ENCODE results near the gene EPHA10.
"Not testable (repeated sequence)": the region's sequence is repeated elsewhere in the genome, so short reads cannot be mapped to it uniquely, and the experiment has no call there.

The EPHA10 gene

GRCh38 chr1:37793773-37794371, 29.0 kb upstream of the EPHA10 start, which contains the start of gene MANEAL:
TSS of gene MANEAL (plus strand) at chr1:37793847. CDS start at chr1:37794183, 336 bp downstream.
- peak within 1 kb of the TSS; percentile 69 for H3K4me3 ChIP-seq (ENCODE audit: low read depth, low read length)
- no peak for TF ChIP-seq CTCF (IDR thresholded peaks at IDR 0.05; ENCODE audit: low read depth, low read length, missing control alignments)
- no peak for DNase-seq (ENCODE audit: low read depth)

- no peak for TF ChIP-seq CTCF (IDR thresholded peaks at IDR 0.05; ENCODE audit: low read depth, low read length, missing control alignments)
- DNase-seq (ENCODE audit: low read depth), result no peak
- peak overlapping the region; percentile 69 for H3K4me3 ChIP-seq (ENCODE audit: low read depth, low read length)
Measured at GRCh38 chr1:37792943-37793686, 28.2 kb upstream of the EPHA10 start.

- TF ChIP-seq CTCF (IDR thresholded peaks at IDR 0.05; ENCODE audit: low read depth, low read length, missing control alignments), result no peak
- DNase-seq (ENCODE audit: low read depth), result no peak
- H3K4me3 ChIP-seq (ENCODE audit: low read depth, low read length), result no peak overlapping the region
Measured at GRCh38 chr1:37782491-37782890, 17.6 kb upstream of the EPHA10 start.

DNA sequence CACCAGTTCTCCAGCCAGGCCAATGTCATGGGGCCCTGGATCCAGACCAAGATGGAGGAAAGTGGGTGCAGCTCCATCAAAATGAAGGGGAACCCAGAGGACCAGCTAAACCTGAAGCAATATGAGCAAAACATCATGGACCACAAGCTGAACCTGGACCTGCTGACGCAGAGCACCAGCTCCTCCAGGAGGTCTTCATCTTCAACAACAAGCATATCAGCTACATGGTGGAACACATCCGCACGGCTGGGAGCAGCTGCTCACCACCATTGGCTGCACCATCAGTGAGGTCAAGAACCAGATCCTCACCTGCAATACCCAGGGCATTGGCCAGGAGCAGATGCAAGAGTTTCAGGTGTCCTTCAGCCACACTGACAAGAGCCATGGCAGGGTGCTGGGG, 13.7 kb upstream of the EPHA10 start:
- DNase-seq (ENCODE audit: low read depth), result no peak
- H3K4me3 ChIP-seq (ENCODE audit: low read depth, low read length), result no peak overlapping the region
- TF ChIP-seq CTCF (IDR thresholded peaks at IDR 0.05; ENCODE audit: low read depth, low read length, missing control alignments), result peak; percentile 5

DNA sequence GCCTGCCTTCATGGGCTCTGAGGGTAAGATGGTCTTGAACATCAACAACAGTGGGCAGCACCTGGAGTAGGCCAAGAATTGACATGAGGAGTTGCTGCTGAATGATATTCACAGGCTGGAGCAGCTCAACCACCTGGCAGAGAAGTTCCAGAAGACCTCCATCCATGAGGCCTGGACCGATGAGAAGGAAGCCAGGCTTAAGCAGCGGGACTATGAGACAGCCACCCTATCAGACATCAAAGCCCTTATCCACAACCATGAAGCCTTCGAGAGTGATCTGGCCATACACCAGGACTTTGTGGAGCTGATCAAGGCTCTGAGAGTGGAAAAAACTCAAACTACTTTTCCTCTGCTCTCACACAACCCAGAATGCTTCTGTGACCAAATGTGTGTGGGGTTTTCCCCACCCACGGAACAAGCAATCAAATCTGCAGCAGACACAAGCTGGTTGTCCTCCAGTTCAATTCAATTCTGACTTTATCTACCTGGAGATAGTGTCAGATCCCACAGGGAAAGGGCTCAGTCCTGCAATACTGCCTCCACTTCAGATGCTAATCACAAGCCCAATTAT, 12.1 kb upstream of the EPHA10 start:
- no peak for DNase-seq (ENCODE audit: low read depth)
- no peak for TF ChIP-seq CTCF (IDR thresholded peaks at IDR 0.05; ENCODE audit: low read depth, low read length, missing control alignments)
- no peak overlapping the region for H3K4me3 ChIP-seq (ENCODE audit: low read depth, low read length)

DNA sequence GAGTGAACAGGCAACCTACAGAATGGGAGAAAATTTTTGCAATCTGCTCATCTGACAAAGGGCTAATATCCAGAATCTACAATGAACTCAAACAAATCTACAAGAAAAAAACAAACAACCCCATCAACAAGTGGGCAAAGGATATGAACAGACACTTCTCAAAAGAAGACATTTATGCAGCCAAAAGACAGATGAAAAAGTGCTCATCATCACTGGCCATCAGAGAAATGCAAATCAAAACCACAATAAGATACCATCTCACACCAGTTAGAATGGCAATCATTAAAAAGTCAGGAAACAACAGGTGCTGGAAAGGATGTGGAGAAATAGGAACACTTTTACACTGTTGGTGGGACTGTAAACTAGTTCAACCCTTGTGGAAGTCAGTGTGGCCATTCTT, 6.5 kb upstream of the EPHA10 start:
- not testable (repeated sequence) for DNase-seq (ENCODE audit: low read depth); H3K4me3 ChIP-seq (ENCODE audit: low read depth, low read length)

GRCh38 chr1:37767488-37767887, 2.6 kb upstream of the EPHA10 start:
- no peak for DNase-seq (ENCODE audit: low read depth)
- no peak overlapping the region for H3K4me3 ChIP-seq (ENCODE audit: low read depth, low read length)
- no peak for TF ChIP-seq CTCF (IDR thresholded peaks at IDR 0.05; ENCODE audit: low read depth, low read length, missing control alignments)

Data from GM12864 (cell line).